ENCODE measurements around the gene MYMX. TPM values are rescaled to one million over a fixed set of nuclear protein-coding genes. Genes with fewer than 3 reads are reported as not detected.

MYMX gene
- total RNA-seq = 1.1 TPM in 1 of 2 replicates, not detected in the other

DNA sequence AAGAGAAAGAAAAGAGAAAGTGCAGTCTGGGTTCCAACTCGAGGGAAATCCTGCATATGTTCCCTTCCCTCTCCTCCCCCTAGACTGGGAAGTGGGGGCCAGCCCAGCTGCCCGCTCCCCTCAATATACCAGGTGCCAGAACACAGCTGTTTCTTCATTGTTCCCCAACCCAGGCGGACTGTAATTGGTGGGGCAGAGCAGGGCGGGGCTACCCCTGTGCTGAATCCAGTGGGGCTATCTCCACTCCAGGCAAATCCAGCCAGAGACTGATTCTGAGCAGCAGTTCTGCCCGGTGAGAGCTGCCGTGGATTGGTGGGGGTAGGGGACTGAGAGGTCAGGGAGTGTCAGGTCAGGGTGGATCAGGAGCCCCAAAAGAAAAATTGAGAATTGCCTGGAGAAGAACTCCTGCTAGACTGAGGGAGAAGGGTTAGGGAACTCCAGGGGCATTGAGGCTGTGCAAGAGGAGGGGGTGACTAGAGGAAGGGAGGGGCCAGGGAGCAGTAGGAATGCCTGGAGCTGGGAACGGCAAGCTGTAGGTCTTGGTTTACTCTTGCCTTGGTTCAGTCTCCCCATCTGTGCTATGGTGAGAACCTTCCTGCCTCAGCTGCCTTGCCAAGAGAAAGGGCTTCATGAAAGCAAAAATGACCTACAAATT, at the start of gene MYMX:
Gene MYMX, plus strand, starts transcription at position 250 of the 655 bp plus-strand sequence. CDS start 546 bp downstream, outside the sequence.

DNA sequence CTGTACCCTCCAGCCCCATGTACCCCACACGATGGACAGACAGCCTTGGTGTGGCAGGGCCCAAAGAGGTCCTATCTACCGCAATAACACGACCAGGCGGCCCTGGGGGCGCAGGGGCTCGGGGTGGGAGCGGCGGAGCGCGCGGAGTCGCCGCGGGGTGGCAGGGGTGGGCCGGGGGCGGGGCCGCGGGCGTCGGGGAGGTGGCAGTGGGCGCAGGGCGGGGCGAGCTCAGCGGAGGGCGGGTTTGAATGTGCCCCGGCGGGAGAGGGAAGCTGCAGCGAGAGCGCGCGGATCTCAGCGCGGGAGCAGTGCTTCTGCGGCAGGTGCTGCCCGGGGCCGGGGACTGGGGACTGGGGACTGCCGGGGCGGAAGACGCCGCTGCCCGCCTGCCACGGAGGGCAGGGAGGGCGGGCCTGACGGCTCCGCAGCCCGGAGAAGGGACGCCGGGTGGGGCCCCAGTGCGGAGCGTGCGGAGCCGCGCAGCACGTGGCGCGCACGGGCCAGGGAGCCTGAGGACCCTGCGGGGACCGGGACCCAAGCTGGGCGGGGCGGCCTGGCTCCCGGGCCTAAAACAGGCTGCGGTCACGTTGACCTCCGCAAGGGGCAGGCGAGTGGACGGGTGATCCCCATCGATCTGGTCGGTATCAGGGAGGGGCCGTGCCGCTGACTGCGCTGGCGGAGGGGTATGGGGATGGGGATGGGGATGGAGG, 6.7 kb downstream of the MYMX start, which contains the start of gene SLC29A1:
Gene SLC29A1, plus strand, starts transcription at position 277 of the 710 bp plus-strand sequence. CDS start 3,719 bp downstream, outside the sequence.

DNA sequence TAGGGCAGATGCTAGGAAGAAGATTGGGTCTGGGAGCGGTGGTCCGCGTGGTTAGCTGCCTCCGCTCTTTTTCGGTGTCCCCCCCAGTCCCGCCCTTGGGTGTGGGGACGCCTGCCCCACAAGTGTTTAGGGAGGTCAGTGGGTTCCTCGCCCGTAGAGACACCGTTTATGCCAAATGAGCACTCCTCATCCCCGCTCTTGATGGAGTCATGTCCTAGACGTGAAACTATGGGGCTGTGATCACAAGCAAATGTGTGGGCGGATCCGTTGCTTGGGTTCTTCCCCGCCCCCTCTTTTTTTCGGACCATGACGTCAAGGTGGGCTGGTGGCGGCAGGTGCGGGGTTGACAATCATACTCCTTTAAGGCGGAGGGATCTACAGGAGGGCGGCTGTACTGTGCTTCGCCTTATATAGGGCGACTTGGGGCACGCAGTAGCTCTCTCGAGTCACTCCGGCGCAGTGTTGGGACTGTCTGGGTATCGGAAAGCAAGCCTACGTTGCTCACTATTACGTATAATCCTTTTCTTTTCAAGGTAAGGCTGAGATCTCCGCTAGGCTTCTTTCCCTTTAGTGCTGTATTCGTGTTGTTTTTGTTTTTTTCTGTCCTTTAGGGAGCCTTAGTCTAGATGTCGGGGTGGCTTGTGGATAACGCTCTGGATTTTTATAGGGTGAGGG, 30.1 kb downstream of the MYMX start, which contains the start of gene HSP90AB1:
Gene HSP90AB1, plus strand, starts transcription at position 439 of the 675 bp plus-strand sequence. CDS start 1,529 bp downstream, outside the sequence.

DNA sequence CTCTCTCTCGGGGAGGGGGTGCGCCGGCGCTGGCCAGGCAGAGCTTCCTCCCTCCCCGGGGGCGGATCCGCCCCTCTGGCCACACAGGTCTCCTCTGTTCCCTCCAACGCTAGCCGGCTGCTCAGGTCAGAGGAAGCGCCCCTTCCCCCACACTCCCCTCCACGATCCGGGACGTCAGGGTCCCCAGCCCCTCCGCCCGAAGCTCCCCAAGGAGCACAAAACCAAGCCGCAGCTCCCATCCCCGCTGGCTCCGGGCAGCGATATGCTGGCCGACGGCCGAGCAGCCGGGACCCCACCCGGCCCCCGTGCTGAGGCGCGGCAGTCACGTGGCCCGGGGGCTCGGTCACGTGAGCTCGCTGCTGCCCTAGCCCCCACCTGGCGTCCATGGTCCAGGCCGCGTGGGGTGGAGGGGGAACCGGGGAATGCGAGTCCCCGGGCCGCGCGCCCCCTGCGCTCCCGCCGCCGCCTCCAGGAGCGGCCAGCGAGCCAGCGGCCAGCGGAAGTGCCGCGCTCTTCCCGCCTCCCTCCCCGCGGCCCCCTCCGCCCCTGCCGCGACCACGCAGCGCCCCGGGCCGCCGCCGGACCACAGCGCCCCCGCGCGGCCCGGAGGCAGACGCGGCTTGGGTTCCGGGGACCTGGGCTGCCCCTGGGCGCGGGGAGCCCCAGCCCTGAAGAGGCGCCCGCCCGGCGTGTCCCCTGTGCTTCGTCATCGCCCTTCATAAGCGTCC, 40.5 kb downstream of the MYMX start, which contains the start of gene SLC35B2:
Gene SLC35B2, minus strand, starts transcription at position 504 of the 728 bp plus-strand sequence. Its CDS starts 118 bp downstream, at position 386.

GRCh38 chr6:44265007-44265721, 48.4 kb downstream of the MYMX start, which contains the start of gene NFKBIE:
NFKBIE (minus strand) TSS chr6:44265551; CDS start chr6:44265346, 205 bp downstream.

Small RNAs within 50 kb of the gene (small RNA-seq; reads per million reads assigned to genes)
- gene RN7SL811P = not detected

Other genes with a start within 250 kb of the MYMX start
- gene MRPL14, start 89.5 kb upstream of the MYMX start, total RNA-seq = 32.7 and 45.2 TPM in 2 replicates
- 19.9 and 23.5 TPM in 2 replicates for gene TMEM63B, start 89.4 kb upstream of the MYMX start, total RNA-seq
- 1.6 and 3.5 TPM in 2 replicates for gene CAPN11, start 58.1 kb upstream of the MYMX start, total RNA-seq
- 119 and 132 TPM in 2 replicates for gene SLC29A1, start 6.7 kb downstream of the MYMX start, total RNA-seq
- gene HSP90AB1, start 30.2 kb downstream of the MYMX start, total RNA-seq = 1,800 and 1,992 TPM in 2 replicates
- gene SLC35B2, start 40.6 kb downstream of the MYMX start, total RNA-seq = 39.6 and 44.9 TPM in 2 replicates
- 27.0 and 29.8 TPM in 2 replicates for gene NFKBIE, start 48.6 kb downstream of the MYMX start, total RNA-seq
- 0.13 and 0.14 TPM in 2 replicates for gene TMEM151B, start 53.5 kb downstream of the MYMX start, total RNA-seq
- gene AARS2, start 96.4 kb downstream of the MYMX start, total RNA-seq = 15.0 and 19.0 TPM in 2 replicates
- gene SPATS1, start 125.7 kb downstream of the MYMX start, total RNA-seq = not detected in 2 replicates
- 34.7 and 35.6 TPM in 2 replicates for gene CDC5L, start 170.8 kb downstream of the MYMX start, total RNA-seq